ENCODE measurements around the gene LRRC36.

The LRRC36 gene, protein sequence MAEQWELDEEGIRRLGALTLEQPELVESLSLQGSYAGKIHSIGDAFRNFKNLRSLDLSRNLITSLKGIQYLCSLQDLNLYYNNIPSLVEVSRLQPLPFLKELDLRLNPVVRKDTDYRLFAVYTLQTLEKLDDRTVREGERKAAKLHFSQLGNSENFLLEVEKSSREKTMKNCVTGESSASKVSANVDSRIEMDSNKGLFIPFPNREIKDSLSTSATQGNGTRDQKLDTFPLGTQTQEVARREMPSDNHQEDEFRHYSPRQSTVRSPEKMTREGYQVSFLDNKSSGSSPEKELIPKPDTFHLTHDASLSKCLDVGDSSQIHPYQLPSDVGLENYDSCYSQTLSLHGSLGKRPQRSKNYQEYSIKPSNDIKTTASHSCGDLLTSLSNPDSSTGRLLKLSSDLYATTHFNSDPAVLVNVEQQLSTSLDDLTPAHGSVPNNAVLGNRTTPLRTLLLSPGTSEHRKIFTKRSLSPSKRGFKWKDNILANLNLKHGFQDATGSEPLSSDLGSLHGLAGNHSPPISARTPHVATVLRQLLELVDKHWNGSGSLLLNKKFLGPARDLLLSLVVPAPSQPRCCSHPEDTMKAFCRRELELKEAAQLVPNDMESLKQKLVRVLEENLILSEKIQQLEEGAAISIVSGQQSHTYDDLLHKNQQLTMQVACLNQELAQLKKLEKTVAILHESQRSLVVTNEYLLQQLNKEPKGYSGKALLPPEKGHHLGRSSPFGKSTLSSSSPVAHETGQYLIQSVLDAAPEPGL

DNA sequence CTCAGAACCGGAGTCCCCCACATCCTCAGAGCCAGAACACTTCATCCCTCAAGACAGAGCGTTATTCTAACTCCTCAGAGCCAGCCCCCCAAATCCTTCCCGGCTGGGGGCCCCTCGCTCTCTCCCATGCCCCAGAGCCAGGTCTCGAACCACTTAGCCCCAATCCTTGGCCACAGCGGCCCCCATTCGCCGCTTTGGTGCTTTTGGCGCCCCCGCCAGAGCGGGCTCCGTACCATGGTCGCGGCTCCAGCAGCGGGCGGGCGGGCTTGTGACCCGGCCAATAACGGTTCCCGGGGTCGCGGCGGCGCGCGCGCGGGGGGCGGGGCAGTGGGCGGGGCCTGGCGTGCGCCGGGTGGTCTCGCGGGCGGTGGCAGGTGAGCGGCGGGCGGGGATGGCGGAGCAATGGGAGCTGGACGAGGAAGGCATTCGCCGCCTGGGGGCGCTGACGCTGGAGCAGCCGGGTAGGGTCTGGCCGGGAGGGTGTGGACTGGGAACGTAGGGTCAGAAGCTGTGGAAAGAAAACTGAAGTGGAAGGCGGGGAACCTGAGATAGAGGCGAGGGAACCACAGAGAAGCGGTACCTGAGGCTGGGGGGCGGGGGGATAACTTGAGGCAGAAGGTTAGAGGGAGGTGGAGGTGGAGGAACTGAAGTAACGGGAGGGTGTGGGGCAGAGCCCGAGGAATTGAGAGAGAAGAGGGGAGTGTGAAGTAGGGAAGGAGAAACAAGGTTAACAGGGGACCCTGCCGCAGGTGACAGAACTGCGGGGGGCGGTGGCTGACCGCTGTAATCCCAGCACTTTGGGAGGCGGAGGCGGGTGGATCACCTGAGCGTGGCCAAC is at the start of gene LRRC36, which contains the start of gene KCTD19:
TSS of gene LRRC36 (plus strand) at position 344 of the 838 bp plus-strand sequence. CDS start at position 392, 48 bp downstream.
TSS of gene KCTD19 (minus strand) at position 270 of the 838 bp plus-strand sequence. CDS start at position 236, 34 bp downstream.
- peak; percentile 67 for DNase-seq

DNA sequence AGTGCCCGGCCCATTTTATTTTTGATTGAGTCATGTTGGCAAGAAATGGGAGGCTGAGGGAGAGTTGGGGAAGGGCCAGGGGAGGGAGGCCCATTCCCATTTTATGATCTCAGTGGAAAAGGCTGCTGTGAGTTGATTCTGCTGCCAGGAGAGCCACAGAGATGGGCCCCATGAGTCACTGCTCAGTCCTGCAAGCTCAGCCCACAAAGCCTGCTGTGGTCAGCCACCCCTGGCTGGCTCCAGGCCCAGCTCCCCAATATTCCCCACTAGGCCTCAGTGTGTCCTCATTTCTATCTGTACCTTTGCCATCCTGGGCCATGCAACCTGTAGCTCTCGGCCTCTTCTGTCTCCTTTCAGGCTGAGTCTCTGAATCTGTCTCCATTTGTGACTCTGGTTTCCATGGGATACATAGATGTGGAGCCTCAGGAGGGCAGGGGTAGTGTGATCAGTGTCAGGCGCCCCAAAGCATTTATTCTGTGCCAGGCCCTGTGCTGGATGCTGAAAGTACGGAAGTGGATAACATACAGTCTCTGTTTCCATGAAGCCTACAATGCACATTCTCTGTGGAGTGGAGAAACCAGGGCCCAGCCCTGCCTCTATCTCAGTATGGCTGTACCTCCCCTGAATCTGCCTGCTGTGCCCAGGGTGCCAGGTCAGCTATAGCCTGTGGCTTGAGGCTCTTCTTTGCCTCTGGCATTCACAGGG is 49.2 kb upstream of the LRRC36 start:
- DNase-seq: peak; percentile 30

DNA sequence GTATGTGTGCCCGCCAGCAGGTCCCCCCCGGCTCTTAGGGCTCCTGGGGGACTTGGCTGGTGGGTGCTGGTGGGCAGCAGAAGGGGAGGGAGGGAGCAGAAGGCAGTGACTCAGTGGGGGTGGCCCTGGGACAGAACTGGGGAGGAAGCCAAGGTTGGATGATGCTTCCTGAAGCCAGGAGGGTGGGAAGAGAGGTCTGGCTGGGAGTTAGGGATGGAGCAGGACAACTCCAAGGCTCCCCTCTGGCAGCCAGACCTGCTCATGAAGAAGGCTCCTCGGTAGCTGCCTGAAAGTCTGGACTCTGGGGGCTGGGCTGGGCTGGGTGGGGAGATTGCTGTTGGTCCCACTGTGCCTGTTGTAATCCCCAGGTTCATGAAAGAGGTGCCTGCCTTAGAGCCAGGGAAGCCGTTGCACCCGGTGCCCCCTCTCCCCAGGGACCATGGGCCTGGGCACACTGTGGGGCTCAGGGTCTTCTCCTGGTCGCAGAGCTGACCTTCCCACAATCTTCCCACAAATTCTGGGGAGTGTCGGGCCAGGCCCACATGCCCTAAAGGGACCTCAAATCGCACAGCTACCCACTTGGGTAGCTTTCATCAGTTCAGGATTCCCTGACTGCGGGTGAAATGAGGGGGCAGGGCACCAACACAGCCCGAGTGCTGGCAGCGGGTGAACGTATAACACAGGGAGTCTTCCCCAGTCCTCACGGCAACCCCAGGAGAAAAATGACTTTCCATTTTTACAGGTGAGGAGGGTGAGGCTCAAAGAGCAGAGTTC is 48.4 kb upstream of the LRRC36 start:
- no peak for DNase-seq

DNA sequence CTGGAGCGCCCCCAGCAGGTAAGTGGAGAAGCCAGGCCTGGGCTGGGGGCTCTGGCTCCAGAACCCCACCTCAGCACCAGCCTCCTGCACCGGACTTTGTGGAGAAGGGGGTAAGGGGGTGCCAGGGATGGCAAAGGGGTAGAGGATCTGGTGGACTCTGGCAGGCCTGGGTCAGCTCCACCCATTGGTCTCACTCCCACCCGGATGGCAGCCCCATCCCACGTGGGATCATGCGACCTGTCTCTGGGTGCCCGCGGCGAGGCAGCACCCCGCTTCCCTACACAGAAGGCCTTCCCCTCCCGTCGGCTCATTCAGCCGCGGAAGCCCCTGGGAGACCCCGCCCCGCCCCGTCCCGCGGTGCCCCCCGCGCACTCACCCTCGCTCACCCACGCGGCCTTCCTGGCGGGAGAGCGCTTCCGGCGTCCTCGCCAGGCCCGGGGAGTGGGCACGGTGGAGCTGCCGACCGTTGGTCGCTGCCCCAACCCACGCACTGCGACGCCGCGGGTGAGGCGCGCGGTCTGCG is 47.8 kb upstream of the LRRC36 start:
- DNase-seq: peak; percentile 52

DNA sequence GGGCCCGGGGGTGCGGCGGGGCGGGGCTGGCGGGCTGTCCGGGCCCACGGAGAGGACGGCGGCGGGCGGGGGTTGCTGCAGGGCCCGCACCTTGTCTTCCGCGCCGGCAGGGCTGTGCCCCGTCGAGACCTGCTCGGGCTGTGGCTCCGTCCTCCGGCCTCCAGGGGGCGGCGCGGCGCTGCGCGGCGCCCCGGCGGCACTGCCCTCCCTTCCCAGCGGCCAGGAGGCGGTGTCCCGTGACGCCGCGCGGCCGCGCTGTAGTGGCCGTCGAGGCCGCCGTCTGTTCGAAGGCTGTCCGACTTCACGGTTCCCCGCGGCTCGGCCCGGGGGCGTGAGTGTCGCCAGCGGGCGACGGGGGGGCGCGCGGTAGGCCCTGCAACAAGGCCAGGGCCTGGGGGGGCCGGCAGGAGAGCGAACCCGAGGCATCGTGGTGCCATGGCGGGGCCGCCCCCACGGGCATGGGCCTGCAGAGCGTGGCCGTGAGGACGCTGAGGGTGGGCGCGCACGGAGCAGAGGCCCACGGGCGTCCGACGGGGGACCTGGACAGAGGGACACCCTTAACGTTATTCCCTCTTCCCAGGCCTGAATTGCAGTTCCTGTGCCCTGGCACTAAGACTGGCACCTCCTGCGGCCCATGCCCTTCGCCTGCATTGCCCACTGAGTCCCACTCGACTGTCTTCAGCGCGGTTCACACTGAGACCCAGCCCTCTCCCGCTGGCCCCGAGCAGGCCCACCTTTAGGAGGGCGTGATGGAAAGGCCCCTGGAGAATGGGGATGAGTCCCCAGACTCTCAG is 47.1 kb upstream of the LRRC36 start, which contains the start of gene PLEKHG4:
TSS of gene PLEKHG4 (plus strand) at position 237 of the 794 bp plus-strand sequence. CDS start at position 750, 513 bp downstream.
- peak; percentile 85 for DNase-seq

DNA sequence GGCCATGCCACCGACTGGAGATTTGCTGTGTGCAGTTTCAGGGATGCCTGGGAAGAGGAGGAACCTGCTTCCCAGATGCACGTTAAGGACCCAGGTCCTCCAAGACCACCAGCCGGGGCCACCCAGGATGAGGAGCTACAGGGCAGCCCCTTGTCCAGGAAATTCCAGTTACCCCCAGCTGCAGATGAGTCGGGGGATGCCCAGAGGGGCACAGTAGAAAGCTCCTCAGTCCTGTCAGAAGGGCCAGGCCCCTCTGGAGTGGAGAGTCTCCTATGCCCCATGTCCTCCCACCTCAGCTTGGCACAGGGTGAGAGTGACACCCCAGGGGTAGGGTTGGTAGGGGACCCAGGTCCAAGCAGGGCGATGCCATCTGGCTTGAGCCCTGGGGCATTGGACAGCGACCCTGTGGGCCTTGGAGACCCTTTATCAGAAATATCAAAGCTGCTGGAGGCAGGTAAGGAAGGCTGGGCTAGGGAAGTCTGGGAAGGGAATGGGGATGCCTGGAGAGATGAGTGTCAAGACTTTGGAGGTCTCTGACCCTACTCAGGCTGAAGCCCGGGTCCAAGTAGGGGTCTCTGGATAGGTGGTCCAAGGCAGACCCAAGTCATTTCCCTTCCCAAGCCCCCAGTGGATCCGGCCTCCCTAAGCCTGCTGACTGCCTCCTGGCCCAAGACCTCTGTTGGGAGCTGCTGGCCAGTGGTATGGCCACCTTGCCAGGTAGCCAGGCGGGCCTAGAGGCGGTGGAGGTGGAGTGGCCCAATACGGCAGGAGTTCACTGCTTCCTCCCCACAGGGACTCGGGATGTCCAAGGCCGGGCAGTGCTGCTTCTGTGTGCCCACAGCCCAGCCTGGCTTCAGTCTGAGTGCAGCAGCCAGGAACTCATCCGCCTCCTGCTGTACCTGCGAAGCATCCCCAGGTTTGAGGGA is 46.3 kb upstream of the LRRC36 start:
- DNase-seq: no peak

DNA sequence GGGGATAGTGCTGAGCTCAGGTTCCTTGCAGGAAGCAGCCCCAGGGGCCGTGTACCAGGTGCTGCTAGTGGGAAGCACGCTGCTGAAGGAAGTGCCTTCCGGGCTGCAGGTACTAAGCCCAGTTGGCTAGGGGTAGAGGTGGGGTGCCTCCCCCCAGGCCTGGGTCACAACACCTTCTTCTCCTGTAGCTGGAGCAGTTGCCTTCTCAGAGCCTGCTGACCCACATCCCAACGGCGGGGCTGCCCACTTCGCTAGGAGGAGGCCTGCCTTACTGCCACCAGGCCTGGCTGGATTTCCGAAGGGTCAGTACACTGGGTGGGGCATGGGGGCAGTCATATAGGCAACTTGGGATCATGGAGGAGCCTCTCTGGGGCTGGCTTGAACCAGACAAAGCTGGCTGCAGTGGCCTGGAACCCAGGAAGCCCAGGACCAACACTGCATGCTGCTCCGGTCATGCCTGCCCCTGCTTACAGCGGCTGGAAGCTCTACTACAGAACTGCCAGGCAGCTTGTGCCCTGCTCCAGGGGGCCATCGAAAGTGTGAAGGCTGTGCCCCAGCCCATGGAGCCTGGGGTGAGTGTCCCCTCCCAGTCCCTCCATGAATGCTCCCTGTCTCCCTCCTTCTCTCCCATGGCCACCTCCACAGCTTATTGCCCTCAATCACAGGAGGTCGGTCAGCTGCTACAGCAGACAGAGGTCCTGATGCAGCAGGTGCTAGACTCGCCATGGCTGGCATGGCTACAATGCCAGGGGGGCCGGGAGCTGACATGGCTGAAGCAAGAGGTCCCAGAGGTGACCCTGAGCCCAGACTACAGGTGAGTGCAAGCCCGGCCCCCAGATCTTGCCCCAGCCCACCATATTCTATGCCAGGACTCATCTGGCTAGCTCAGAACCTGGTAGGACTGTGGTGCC is 44.8 kb upstream of the LRRC36 start:
- no peak for DNase-seq

DNA sequence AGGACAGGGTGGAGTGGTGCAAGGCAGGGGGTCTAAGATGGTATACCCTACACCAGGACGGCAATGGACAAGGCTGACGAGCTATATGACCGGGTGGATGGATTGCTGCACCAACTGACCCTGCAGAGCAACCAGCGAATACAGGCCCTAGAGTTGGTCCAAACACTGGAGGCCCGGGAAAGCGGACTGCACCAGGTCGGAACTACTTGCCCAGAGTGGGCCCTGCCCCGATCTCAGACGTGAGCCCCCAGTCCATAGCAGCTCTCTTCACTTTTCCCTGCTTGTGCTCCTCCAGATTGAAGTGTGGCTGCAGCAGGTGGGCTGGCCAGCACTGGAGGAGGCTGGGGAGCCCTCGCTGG is 44.2 kb upstream of the LRRC36 start:
- no peak for DNase-seq

DNA sequence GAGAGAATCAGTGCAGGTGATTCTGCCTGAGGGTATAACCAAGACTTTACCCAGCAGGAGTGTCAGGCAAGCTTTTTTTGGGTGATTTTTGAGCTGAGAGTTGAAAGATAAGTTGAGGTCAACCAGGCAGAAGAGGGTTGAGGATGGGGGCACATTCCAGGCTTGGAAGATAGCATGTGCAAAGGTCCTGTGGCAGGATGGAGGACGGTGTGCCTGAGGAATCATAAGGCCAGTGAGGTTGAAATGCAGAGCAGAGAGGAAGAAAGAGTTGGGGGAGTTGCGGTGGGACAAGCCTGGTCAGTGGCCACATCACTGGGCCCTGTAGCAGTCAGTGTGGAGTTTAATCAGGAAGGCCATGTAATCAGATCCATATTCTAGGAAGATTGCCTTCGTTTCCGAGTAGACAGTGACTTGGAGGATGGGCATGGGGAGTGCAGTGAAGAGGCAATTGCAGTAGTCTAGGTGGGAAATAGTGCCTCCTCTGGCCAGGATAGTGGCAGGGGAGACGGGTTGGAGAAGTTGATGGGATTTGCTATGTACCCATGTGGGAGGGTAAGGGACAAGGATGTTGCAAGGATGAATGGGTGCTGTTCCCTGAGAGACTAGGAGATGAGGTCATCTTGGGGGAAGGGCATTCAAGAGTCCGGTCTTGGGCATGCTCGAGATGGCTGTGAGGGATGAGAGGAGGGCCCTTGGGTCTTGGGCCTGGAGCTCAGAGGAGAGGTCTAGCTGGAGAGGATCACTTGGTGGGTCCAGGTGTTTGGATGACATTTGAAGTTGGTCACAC is 43.4 kb upstream of the LRRC36 start:
- no peak for DNase-seq

DNA sequence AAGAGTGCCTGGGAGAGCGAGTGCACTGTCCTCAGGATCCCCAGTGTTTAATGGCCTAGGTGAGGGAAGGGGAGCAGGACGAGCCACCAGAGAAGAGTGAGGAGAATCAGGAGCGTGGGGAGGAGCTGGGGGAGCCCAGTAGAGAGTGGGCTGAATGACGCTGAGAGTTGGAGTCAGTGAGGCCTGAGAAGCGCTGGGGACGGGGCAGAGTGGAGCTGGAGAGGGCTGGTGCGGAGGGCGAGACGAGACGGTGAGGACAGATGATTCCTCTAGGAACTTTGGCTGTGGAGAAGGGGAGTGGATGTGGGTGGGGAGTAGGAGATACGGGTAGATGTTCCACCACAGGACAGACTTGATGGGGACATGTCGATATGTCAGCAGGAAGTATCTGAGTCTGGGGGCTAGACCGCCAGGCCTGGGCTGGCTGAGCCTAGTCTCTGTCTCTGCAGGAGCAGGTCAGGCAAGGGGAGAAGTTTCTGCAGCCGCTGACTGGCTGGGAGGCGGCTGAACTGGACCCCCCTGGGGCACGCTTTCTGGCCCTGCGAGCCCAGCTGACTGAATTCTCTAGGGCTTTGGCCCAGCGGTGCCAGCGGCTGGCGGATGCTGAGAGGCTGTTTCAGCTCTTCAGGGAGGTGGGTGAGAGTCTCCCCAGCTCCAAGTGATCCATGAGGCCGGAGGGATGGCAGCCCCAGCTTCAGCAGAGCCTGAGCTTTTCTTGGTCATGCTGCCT is 42.6 kb upstream of the LRRC36 start:
- DNase-seq: no peak

DNA sequence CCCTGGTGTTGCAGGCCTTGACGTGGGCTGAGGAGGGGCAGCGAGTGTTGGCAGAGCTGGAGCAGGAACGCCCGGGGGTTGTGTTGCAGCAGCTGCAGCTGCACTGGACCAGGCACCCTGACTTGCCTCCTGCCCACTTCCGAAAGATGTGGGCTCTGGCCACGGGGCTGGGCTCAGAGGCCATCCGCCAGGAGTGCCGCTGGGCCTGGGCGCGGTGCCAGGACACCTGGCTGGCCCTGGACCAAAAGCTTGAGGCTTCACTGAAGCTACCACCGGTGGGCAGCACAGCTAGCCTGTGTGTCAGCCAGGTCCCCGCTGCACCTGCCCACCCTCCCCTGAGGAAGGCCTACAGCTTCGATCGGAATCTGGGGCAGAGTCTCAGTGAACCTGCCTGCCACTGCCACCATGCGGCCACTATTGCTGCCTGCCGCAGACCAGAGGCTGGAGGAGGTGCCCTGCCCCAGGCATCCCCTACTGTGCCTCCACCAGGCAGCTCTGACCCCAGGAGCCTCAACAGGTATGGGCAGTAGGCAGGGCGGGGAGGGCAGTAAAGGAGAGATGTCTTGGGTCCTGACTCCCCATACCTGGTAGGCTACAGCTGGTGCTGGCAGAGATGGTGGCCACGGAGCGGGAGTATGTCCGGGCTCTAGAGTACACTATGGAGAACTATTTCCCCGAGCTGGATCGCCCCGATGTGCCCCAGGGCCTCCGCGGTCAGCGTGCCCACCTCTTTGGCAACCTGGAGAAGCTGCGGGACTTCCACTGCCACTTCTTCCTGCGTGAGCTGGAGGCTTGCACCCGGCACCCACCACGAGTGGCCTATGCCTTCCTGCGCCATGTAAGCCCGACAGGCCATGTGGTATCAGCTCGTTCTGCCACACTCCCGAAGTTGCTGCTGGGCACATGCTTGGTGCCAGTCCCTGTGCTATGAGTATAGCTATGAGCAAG is 41.6 kb upstream of the LRRC36 start:
- DNase-seq: no peak

DNA sequence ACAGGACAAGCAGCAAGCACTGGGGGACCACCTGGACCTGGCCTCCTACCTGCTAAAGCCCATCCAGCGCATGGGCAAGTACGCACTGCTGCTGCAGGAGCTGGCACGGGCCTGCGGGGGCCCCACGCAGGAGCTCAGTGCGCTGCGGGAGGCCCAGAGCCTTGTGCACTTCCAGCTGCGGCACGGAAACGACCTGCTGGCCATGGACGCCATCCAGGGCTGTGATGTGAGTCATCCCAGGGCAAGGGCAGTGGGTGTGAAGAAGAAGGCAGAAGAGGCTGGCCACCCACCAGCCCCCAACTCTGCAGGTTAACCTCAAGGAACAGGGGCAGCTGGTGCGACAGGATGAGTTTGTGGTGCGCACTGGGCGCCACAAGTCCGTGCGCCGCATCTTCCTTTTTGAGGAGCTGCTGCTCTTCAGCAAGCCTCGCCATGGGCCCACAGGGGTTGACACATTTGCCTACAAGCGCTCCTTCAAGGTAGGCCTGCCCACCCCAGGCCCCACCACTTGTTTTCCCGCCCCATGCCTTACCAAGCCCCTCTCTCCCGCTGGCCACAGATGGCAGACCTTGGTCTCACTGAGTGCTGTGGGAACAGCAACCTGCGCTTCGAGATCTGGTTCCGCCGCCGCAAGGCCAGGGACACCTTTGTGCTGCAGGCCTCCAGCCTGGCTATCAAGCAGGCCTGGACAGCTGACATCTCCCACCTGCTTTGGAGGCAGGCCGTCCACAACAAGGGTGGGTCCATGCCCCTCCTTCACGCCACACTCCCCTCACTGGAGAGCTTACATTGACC is 40.0 kb upstream of the LRRC36 start:
- DNase-seq: no peak

DNA sequence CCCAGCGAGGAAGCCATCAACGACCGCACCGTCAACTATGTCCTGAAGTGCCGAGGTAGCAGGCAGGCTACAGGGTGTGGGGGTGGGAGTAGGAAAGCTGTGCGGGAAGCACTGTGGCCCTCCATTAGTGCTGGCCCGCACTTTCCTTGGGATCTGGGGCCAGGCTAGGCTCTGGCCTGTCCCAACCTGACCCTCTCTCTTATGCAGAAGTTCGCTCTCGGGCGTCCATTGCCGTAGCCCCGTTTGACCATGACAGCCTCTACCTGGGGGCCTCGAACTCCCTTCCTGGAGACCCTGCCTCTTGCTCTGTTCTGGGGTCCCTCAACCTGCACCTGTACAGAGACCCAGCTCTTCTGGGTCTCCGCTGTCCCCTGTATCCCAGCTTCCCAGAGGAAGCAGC is 38.7 kb upstream of the LRRC36 start:
- no peak for DNase-seq

DNA sequence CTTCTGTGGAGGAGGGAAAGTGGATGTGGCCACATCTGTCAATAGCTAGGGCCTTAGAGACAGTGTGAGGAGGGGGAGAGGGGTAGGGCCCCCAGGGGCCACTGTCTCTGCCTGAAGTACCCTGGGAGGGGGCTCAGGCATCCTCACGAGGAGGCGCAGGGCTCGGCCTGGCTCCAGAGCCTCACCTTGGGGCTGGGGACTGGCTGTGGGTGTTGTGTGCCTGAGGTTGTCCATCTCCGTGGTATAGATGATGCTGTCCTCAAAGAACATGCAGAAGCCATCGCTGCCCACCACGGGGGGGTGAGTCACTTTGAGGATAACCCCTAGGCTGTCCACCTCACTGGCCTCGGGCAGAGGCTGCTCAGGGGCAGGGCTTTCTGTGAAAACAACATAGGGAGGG is 35.2 kb upstream of the LRRC36 start:
- no peak for DNase-seq
